Stimulated activated CD8-positive, alpha-beta memory T cell treated with anti-CD3 and anti-CD28 coated beads, Interleukin-15, amount 100 ng/mL, for 48 hours (primary cell): ENCODE data around the gene FRMD4A.

Experiments used
- DNase-seq, 2 donors: peaks; one replicate each; pipeline ENCODE4 v3.0.0-alpha.2; 2020; ENCODE audit warnings: low read depth in 2 of 2

FRMD4A gene

GRCh38 chr10:14190702-14191101, 140.0 kb downstream of the FRMD4A start:
- no peak for DNase-seq

- DNase-seq: no peak
These were observed 144.5 kb downstream of the FRMD4A start for GRCh38 chr10:14186245-14186644.

- DNase-seq: peak; percentile 40 to 60
These were observed 145.2 kb downstream of the FRMD4A start for GRCh38 chr10:14185316-14186045.

GRCh38 chr10:14184841-14185315, 145.8 kb downstream of the FRMD4A start:
- no peak for DNase-seq

GRCh38 chr10:14182781-14183180, 147.9 kb downstream of the FRMD4A start:
- no peak for DNase-seq

GRCh38 chr10:14181567-14181936, 149.2 kb downstream of the FRMD4A start:
- DNase-seq: no peak

GRCh38 chr10:14180911-14181566, 149.7 kb downstream of the FRMD4A start:
- DNase-seq: no peak

GRCh38 chr10:14179251-14179650, 151.5 kb downstream of the FRMD4A start:
- no peak for DNase-seq

- DNase-seq: no peak
These were observed 156.8 kb downstream of the FRMD4A start for GRCh38 chr10:14173706-14174594.

- DNase-seq: no peak
These were observed 157.4 kb downstream of the FRMD4A start for GRCh38 chr10:14173391-14173705.

- DNase-seq: no peak
These were observed 158.3 kb downstream of the FRMD4A start for GRCh38 chr10:14172336-14172950.

GRCh38 chr10:14171336-14171735, 159.4 kb downstream of the FRMD4A start:
- no peak for DNase-seq

GRCh38 chr10:14163377-14164086, 167.2 kb downstream of the FRMD4A start:
- DNase-seq: no peak

GRCh38 chr10:14162629-14163344, 167.9 kb downstream of the FRMD4A start:
- DNase-seq: no peak

- no peak for DNase-seq
These were observed 168.7 kb downstream of the FRMD4A start for GRCh38 chr10:14162061-14162460.

GRCh38 chr10:14160299-14160698, 170.4 kb downstream of the FRMD4A start:
- no peak for DNase-seq

GRCh38 chr10:14158575-14158974, 172.1 kb downstream of the FRMD4A start:
- no peak for DNase-seq

- no peak for DNase-seq
These were observed 174.6 kb downstream of the FRMD4A start for GRCh38 chr10:14156104-14156503.

GRCh38 chr10:14153570-14154055, 177.1 kb downstream of the FRMD4A start:
- DNase-seq: no peak

GRCh38 chr10:14151571-14151970, 179.2 kb downstream of the FRMD4A start:
- DNase-seq: no peak

GRCh38 chr10:14150526-14150925, 180.2 kb downstream of the FRMD4A start:
- no peak for DNase-seq
